H1 (cell line): ENCODE data around the gene SMCP.

Experiments used
- EGR1 ChIP-seq: IDR thresholded peaks from 2 replicates; pipeline ENCODE4 v1.6.1; 2011; ENCODE audit warnings: low read depth, low read length, borderline replicate concordance
- EP300 ChIP-seq, 2 experiments: IDR thresholded peaks; 1 replicate in 1 of 2; 2 replicates in 1 of 2; pipeline ENCODE4 v1.6.1; 2011 to 2012; ENCODE audit warnings: low read depth in 2 of 2, low read length in 2 of 2, mild to moderate bottlenecking in 2 of 2, borderline replicate concordance in 1 of 2, inconsistent platforms in 1 of 2, moderate library complexity in 1 of 2
- EZH2 ChIP-seq: fragments of 200-600 bp; sonication (generic); IDR thresholded peaks from 2 replicates; pipeline ENCODE4 v1.7.1; 2012; ENCODE audit warnings: low read depth, mild to moderate bottlenecking, moderate library complexity, low read length, inconsistent platforms; ENCODE audit not compliant: severe bottlenecking
- JUND ChIP-seq: IDR thresholded peaks from 2 replicates; pipeline ENCODE4 v1.6.1; 2011; ENCODE audit warnings: mild to moderate bottlenecking, improper control_type of control experiment, low read length
- POLR2A ChIP-seq, 2 experiments: IDR thresholded peaks; 1 replicate in 1 of 2; 2 replicates in 1 of 2; pipeline ENCODE4 v1.6.1; 2011; ENCODE audit warnings: low read depth in 2 of 2, low read length in 2 of 2, mild to moderate bottlenecking in 2 of 2; ENCODE audit errors: control extremely low read depth in 1 of 2
- RXRA ChIP-seq: IDR thresholded peaks from 2 replicates; pipeline ENCODE4 v1.6.1; 2011; ENCODE audit warnings: low read depth, mild to moderate bottlenecking, low read length, moderate library complexity; ENCODE audit not compliant: insufficient read depth
- TAF1 ChIP-seq: IDR thresholded peaks from 2 replicates; pipeline ENCODE4 v1.6.1; 2011; ENCODE audit warnings: mild to moderate bottlenecking, low read depth, low read length
- YY1 ChIP-seq: IDR thresholded peaks from 2 replicates; pipeline ENCODE4 v1.6.1; 2011; ENCODE audit warnings: low read depth, mild to moderate bottlenecking, low read length
- TF ChIP-seq, protein P1 (sequence below), 3 experiments: IDR thresholded peaks; 1 replicate in 2 of 3; 2 replicates in 1 of 3; pipeline versions ENCODE4 v1.5.1 to v1.6.1; 2011; ENCODE audit warnings: low read length in 3 of 3, mild to moderate bottlenecking in 3 of 3, inconsistent platforms in 2 of 3, low read depth in 1 of 3, moderate library complexity in 1 of 3; ENCODE audit not compliant: insufficient read depth in 1 of 3; ENCODE audit errors: control extremely low read depth in 1 of 3

DNA sequence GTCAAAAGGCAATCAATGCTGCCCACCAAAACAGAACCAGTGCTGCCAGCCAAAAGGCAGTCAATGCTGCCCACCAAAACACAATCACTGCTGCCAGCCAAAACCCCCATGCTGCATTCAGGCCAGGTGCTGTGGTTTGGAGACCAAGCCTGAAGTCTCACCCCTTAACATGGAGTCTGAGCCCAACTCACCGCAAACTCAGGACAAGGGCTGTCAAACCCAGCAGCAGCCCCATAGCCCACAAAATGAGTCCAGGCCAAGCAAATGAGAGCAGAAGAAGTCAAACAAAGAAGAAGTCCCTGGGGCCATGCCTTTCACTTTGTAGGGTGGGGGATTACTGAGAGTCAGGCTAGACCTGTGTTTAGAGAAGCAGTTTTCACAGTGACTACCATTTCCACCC lies 6.4 kb downstream of the SMCP start:
- TF ChIP-seq EGR1 (no peak), POLR2A (IDR thresholded peaks at IDR 0.05; ENCODE audit: control extremely low read depth in 1 of 2, low read depth in 2 of 2, low read length in 2 of 2) (no peak), TAF1 (no peak), JUND (no peak), EZH2 (no peak), YY1 (no peak), RXRA (no peak), EP300 (IDR thresholded peaks at IDR 0.05; ENCODE audit: borderline replicate concordance in 1 of 2, low read depth in 2 of 2, low read length in 2 of 2) (no peak)
- TF ChIP-seq, protein P1, sequence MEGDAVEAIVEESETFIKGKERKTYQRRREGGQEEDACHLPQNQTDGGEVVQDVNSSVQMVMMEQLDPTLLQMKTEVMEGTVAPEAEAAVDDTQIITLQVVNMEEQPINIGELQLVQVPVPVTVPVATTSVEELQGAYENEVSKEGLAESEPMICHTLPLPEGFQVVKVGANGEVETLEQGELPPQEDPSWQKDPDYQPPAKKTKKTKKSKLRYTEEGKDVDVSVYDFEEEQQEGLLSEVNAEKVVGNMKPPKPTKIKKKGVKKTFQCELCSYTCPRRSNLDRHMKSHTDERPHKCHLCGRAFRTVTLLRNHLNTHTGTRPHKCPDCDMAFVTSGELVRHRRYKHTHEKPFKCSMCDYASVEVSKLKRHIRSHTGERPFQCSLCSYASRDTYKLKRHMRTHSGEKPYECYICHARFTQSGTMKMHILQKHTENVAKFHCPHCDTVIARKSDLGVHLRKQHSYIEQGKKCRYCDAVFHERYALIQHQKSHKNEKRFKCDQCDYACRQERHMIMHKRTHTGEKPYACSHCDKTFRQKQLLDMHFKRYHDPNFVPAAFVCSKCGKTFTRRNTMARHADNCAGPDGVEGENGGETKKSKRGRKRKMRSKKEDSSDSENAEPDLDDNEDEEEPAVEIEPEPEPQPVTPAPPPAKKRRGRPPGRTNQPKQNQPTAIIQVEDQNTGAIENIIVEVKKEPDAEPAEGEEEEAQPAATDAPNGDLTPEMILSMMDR (IDR thresholded peaks at IDR 0.05; ENCODE audit: control extremely low read depth in 1 of 3, insufficient read depth in 1 of 3, low read depth in 1 of 3, low read length in 3 of 3) = no peak
